Mesenchymal stem cell (in vitro differentiated cells and primary cell): ENCODE results near the gene CDON. TPM values are rescaled to one million over a fixed set of nuclear protein-coding genes. Genes with fewer than 3 reads are reported as not detected.

Experiments
- DNase-seq: peaks from one replicate; pipeline ENCODE4 v3.0.0-alpha.2; 2013
- H2AFZ ChIP-seq: one replicate; pipeline ENCODE4 v1.6.1; 2013; ENCODE audit warnings: low read depth, mild to moderate bottlenecking, control low read depth, inconsistent platforms, low read length, moderate library complexity
- H2AK5ac ChIP-seq: 2 replicates; pipeline ENCODE4 v1.6.1; 2013; ENCODE audit warnings: low read length, moderate library complexity, mild to moderate bottlenecking, inconsistent platforms; ENCODE audit not compliant: severe bottlenecking
- H2BK120ac ChIP-seq: one replicate; pipeline ENCODE4 v1.6.1; 2013; ENCODE audit warnings: low read depth, mild to moderate bottlenecking, inconsistent platforms, low read length, moderate library complexity
- H2BK12ac ChIP-seq, 2 experiments: one replicate each; pipeline ENCODE4 v1.6.1; 2013; ENCODE audit warnings: inconsistent platforms in 2 of 2, low read length in 2 of 2, mild to moderate bottlenecking in 2 of 2, moderate library complexity in 2 of 2, control low read depth in 1 of 2
- H2BK15ac ChIP-seq: one replicate; pipeline ENCODE4 v1.6.1; 2013; ENCODE audit warnings: mild to moderate bottlenecking, low read depth, inconsistent platforms; ENCODE audit not compliant: poor library complexity, severe bottlenecking
- H2BK5ac ChIP-seq: 2 replicates; pipeline ENCODE4 v1.6.1; 2013; ENCODE audit warnings: low read depth, mild to moderate bottlenecking, low read length, control low read depth, inconsistent platforms; ENCODE audit not compliant: poor library complexity, severe bottlenecking
- H3K14ac ChIP-seq, 2 experiments: one replicate each; pipeline ENCODE4 v1.6.1; 2013; ENCODE audit warnings: inconsistent platforms in 2 of 2, low read length in 2 of 2, control low read depth in 1 of 2, mild to moderate bottlenecking in 1 of 2, moderate library complexity in 1 of 2
- H3K18ac ChIP-seq, 2 experiments: one replicate each; pipeline ENCODE4 v1.6.1; 2013; ENCODE audit warnings: inconsistent platforms in 2 of 2, low read length in 2 of 2, control low read depth in 1 of 2, low read depth in 1 of 2, mild to moderate bottlenecking in 1 of 2
- H3K23ac ChIP-seq, 2 experiments: one replicate each; pipeline ENCODE4 v1.6.1; 2013; ENCODE audit warnings: inconsistent platforms in 2 of 2, low read length in 2 of 2, mild to moderate bottlenecking in 2 of 2, moderate library complexity in 2 of 2, control low read depth in 1 of 2
- H3K27ac ChIP-seq: 2 replicates; pipeline ENCODE4 v1.5.1; 2013; ENCODE audit warnings: mild to moderate bottlenecking, moderate library complexity, low read length, control low read depth, inconsistent platforms; ENCODE audit not compliant: poor library complexity, severe bottlenecking
- H3K27me3 ChIP-seq, 2 experiments: 2 replicates each; pipeline versions ENCODE4 v1.6.1 to v1.7.0; 2013; ENCODE audit warnings: low read length in 2 of 2, mild to moderate bottlenecking in 2 of 2, moderate library complexity in 2 of 2, control low read depth in 1 of 2, inconsistent platforms in 1 of 2; ENCODE audit not compliant: control insufficient read depth in 1 of 2, insufficient read depth in 1 of 2
- H3K36me3 ChIP-seq, 2 experiments: 2 replicates each; pipeline versions ENCODE4 v1.6.1 to v1.7.0; 2013; ENCODE audit warnings: low read length in 2 of 2, control low read depth in 1 of 2, inconsistent platforms in 1 of 2, low read depth in 1 of 2, mild to moderate bottlenecking in 1 of 2; ENCODE audit not compliant: insufficient read depth in 2 of 2, control insufficient read depth in 1 of 2
- H3K4ac ChIP-seq, 2 experiments: one replicate each; pipeline ENCODE4 v1.6.1; 2013; ENCODE audit warnings: inconsistent platforms in 2 of 2, low read length in 2 of 2, mild to moderate bottlenecking in 2 of 2, moderate library complexity in 2 of 2, control low read depth in 1 of 2, low read depth in 1 of 2
- H3K4me1 ChIP-seq: 2 replicates; pipeline ENCODE4 v1.6.1; 2013; ENCODE audit warnings: low read depth, low read length, control low read depth; ENCODE audit not compliant: control insufficient read depth, insufficient read depth
- H3K4me2 ChIP-seq: 2 replicates; pipeline ENCODE4 v1.6.1; 2013; ENCODE audit warnings: low read length, mild to moderate bottlenecking, inconsistent platforms; ENCODE audit not compliant: poor library complexity, severe bottlenecking
- H3K4me3 ChIP-seq, 2 experiments: 2 replicates each; pipeline versions ENCODE4 v1.5.1 to v1.7.0; 2013; ENCODE audit warnings: low read length in 2 of 2, mild to moderate bottlenecking in 2 of 2, control low read depth in 1 of 2, low read depth in 1 of 2; ENCODE audit not compliant: insufficient read depth in 1 of 2
- H3K79me1 ChIP-seq: replicated peaks from 2 replicates; pipeline ENCODE4 v1.6.1; 2013; ENCODE audit warnings: mild to moderate bottlenecking, control low read depth, low read length, inconsistent platforms; ENCODE audit not compliant: poor library complexity, severe bottlenecking
- H3K9ac ChIP-seq: 2 replicates; pipeline ENCODE4 v1.7.0; 2013; ENCODE audit warnings: mild to moderate bottlenecking, low read length, moderate library complexity
- H3K9me3 ChIP-seq: 2 replicates; pipeline ENCODE4 v1.7.0; 2013; ENCODE audit warnings: mild to moderate bottlenecking, low read length; ENCODE audit not compliant: control insufficient read depth
- H4K8ac ChIP-seq: one replicate; pipeline ENCODE4 v1.6.1; 2013; ENCODE audit warnings: inconsistent platforms, mild to moderate bottlenecking, low read length, moderate library complexity
- H4K91ac ChIP-seq: one replicate; pipeline ENCODE4 v1.6.1; 2013; ENCODE audit warnings: mild to moderate bottlenecking, low read length, inconsistent platforms
- WGBS: methylation state at CpG from one replicate; pipeline ENCODE4 v1.1.7; 2013; ENCODE audit warnings: mixed read lengths; 5-methylcytosine and 5-hydroxymethylcytosine counted together
- polyA plus RNA-seq, 2 experiments: library from polyadenylated mRNA; stranded (reverse); fragments of 200-250 nt; gene quantifications; one replicate each; pipeline ENCODE4 v1.2.3, GENCODE V29; 2013

Gene CDON, protein sequence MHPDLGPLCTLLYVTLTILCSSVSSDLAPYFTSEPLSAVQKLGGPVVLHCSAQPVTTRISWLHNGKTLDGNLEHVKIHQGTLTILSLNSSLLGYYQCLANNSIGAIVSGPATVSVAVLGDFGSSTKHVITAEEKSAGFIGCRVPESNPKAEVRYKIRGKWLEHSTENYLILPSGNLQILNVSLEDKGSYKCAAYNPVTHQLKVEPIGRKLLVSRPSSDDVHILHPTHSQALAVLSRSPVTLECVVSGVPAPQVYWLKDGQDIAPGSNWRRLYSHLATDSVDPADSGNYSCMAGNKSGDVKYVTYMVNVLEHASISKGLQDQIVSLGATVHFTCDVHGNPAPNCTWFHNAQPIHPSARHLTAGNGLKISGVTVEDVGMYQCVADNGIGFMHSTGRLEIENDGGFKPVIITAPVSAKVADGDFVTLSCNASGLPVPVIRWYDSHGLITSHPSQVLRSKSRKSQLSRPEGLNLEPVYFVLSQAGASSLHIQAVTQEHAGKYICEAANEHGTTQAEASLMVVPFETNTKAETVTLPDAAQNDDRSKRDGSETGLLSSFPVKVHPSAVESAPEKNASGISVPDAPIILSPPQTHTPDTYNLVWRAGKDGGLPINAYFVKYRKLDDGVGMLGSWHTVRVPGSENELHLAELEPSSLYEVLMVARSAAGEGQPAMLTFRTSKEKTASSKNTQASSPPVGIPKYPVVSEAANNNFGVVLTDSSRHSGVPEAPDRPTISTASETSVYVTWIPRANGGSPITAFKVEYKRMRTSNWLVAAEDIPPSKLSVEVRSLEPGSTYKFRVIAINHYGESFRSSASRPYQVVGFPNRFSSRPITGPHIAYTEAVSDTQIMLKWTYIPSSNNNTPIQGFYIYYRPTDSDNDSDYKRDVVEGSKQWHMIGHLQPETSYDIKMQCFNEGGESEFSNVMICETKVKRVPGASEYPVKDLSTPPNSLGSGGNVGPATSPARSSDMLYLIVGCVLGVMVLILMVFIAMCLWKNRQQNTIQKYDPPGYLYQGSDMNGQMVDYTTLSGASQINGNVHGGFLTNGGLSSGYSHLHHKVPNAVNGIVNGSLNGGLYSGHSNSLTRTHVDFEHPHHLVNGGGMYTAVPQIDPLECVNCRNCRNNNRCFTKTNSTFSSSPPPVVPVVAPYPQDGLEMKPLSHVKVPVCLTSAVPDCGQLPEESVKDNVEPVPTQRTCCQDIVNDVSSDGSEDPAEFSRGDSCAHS (N-terminal part only)
- 1.3 TPM for polyA plus RNA-seq (2013, experiment 1 of 2)
- polyA plus RNA-seq (2013, experiment 2 of 2) = 1.1 TPM

DNA sequence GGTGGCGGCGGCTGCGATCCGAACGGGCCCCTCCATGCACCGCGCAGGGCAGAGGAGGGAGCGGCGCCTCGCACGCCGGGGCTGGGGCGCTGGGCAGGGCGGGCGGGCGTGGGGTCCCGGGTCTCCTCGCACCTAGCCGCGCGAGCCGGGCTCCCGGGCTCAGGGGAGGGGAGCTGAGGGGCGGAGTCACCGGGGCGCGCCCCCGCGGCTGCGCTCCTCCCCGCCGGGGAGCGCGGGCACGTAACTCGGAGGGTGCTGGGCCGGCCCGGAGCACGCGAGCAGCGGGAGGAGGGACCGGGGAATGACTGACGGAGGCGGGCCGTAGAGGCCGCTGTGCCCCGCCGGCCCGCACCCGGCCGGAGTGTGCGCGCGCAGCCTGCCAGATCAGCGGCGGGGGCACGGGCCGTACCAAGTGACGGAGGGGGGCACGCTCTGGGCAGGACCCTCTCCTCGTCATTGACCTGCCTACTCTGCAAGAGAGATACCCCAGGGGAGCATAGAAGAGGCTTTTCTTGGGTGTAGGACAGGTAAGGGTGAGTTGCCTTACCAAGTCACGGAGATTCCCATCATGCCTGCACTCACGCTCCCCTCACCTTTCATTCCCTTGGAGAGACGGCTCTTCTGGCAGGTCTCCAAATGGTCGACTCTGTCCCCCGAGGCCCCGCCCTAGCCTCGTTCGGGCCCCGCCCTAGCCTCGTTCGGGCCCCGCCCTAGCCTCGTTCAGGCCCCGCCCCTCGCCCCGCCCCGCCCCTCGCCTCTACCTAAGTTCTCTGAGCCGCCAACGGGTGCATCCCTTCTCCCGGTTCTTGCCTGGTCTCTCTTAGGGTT is at the start of gene CDON:
TSS of gene CDON (minus strand) at position 188 of the 828 bp plus-strand sequence. CDS start 39,390 bp downstream, outside the sequence.
- peaks cover 8% of the 10 kb centered on the region for H3K4me1 ChIP-seq
- no peaks in the 10 kb centered on the region for H3K36me3 ChIP-seq
- H3K9ac ChIP-seq = peak within 1 kb of the TSS; percentile 96
- H3K4me2 ChIP-seq = peak within 1 kb of the TSS; percentile 99
- H3K23ac ChIP-seq = peak within 1 kb of the TSS in 1 of 2 experiments; percentile 34
- H3K27me3 ChIP-seq = peaks cover 0 to 36% of the 10 kb centered on the region in 2 experiments
- peak; percentile 91 for DNase-seq
- H4K8ac ChIP-seq = peak within 1 kb of the TSS; percentile 100
- no peak within 1 kb of the TSS for H2AK5ac ChIP-seq
- H3K27ac ChIP-seq = peak within 1 kb of the TSS; percentile 66
- peak within 1 kb of the TSS; percentile 84 to 87 for H3K4me3 ChIP-seq
- H2BK12ac ChIP-seq = peak within 1 kb of the TSS; percentile 91 to 93
- H3K79me1 ChIP-seq = no peaks in the 10 kb centered on the region
- under 1% methylated on average over 67 of the region's 82 CpGs for WGBS
- peak within 1 kb of the TSS; percentile 95 for H2BK5ac ChIP-seq
- H2BK15ac ChIP-seq = peak within 1 kb of the TSS; percentile 90
- H4K91ac ChIP-seq = peak within 1 kb of the TSS; percentile 99
- no peaks in the 10 kb centered on the region for H3K9me3 ChIP-seq
- H3K14ac ChIP-seq = peak within 1 kb of the TSS; percentile 74 to 78
- peak within 1 kb of the TSS; percentile 87 to 94 for H3K4ac ChIP-seq
- H2BK120ac ChIP-seq = peak within 1 kb of the TSS; percentile 98
- peak within 1 kb of the TSS; percentile 88 to 100 for H3K18ac ChIP-seq
- H2AFZ ChIP-seq = peak within 1 kb of the TSS; percentile 66

DNA sequence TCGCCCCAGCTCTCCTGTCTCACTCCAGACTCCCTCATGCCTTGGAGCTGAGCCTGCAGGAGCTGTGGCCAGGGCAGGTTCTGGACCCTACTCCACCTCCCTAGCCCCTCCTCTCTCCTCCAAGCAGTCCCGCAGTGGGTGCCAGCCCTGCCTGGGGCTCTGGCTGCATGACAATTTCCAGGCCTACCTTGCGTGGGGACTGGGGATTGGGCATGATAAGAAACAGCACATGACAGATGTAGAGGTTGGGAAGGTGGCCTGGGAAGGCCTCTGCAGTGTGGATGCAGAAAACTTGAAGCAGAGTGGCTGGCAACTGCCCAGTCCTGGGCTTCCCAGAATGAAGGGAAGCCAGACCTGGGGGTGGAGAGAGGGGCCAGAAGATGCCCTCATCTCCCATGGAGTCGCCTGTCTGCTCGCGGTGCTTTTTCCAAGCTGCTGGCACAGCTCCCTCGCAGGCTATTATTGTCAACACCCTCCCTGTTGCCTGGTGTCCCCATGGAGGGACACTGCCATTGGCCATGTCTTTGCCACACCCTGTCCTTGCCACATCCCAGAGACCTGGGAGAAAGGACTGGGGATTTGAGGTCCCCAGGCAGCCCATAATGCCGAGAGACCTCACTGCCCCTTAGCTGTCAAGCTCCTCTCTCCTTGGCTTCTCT is 48.9 kb upstream of the CDON start:
- Histone ChIP-seq H3K14ac (no peak overlapping the region), H2BK15ac (no peak overlapping the region), H4K8ac (no peak overlapping the region), H3K79me1 (no peaks in the 10 kb centered on the region), H2BK5ac (no peak overlapping the region), H2AK5ac (no peak overlapping the region), H3K36me3 (no peaks in the 10 kb centered on the region), H3K27ac (no peak overlapping the region), H2AFZ (no peak overlapping the region), H4K91ac (no peak overlapping the region), H3K4me3 (no peak overlapping the region), H3K27me3 (peaks cover 0 to 10% of the 10 kb centered on the region in 2 experiments), H3K4me2 (no peak overlapping the region), H2BK12ac (peak overlapping the region in 1 of 2 experiments; percentile 34), H3K4me1 (peaks cover 22% of the 10 kb centered on the region), H3K9me3 (no peaks in the 10 kb centered on the region), H2BK120ac (no peak overlapping the region), H3K23ac (no peak overlapping the region), H3K18ac (peak overlapping the region in 1 of 2 experiments; percentile 48), H3K4ac (no peak overlapping the region), H3K9ac (peak overlapping the region; percentile 90)
- WGBS = 88% methylated on average over 8 of the region's 8 CpGs
- no peak for DNase-seq

DNA sequence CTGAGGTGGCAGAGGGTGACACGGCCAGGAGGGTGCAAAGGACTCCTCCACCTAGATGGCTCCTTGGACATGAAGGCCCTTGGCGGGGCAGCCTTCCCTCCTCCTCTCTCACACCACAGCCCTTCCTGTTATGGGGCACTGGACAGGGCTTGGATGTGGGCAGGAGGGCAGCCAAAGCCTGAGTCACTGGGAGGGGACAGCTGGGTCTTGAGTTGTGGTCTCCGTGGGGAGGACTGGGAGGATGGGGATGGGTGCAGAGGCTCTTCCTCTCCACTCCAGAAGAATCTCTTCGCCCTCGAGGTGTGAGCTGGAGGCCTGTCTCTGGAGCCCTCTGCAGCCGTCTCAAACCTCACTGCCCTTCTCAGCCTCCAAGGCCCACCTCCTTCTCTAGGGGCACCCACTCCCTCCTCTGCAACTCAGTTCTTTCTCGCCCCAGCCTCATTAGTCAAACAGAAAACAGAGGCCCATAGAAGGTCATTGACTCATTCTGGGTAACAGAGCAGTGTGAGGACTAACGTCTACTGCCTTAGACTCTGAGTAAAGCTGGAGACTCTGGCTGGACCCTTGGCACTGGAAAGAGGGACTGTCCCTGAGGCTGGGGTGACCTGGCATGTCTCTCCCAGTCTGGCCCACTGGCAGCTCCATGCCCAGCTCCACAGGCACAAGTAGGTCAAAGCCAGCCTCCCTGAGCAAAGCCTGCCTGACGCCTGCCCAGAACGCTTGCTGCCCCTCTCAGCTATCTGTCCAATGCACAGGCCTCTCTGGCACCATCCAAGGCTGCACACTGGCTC is 47.5 kb upstream of the CDON start:
- Histone ChIP-seq H3K18ac (peak overlapping the region in 1 of 2 experiments; percentile 0), H2AK5ac (no peak overlapping the region), H2BK15ac (peak overlapping the region; percentile 37), H3K27me3 (peaks cover 0 to 22% of the 10 kb centered on the region in 2 experiments), H4K8ac (no peak overlapping the region), H3K36me3 (no peaks in the 10 kb centered on the region), H2BK12ac (no peak overlapping the region), H2BK120ac (no peak overlapping the region), H3K9ac (no peak overlapping the region), H2AFZ (no peak overlapping the region), H4K91ac (peak overlapping the region; percentile 0), H3K4me1 (peaks cover 13% of the 10 kb centered on the region), H3K9me3 (no peaks in the 10 kb centered on the region), H3K4ac (no peak overlapping the region), H3K4me2 (no peak overlapping the region), H2BK5ac (no peak overlapping the region), H3K23ac (no peak overlapping the region), H3K4me3 (no peak overlapping the region), H3K14ac (peak overlapping the region in 1 of 2 experiments; percentile 82), H3K27ac (no peak overlapping the region), H3K79me1 (no peaks in the 10 kb centered on the region)
- DNase-seq = peak; percentile 52
- WGBS = 82% methylated on average over 7 of the region's 10 CpGs
